BE2C (cell line): ENCODE results near the gene DSP.

ENCODE experiments used
- DNase-seq: peaks from one replicate; pipeline ENCODE4 v3.0.0-alpha.2; 2020
- H3K27me3 ChIP-seq: fragments of 250-450 bp; sonication (Bioruptor Pico); 2 replicates; pipeline ENCODE4 v1.5.1; 2020; ENCODE audit warnings: mild to moderate bottlenecking
- H3K36me3 ChIP-seq: fragments of 250-450 bp; sonication (Bioruptor Pico); 2 replicates; pipeline ENCODE4 v1.5.1; 2020; ENCODE audit warnings: mild to moderate bottlenecking
- H3K4me1 ChIP-seq: fragments of 250-450 bp; sonication (Bioruptor Pico); 2 replicates; pipeline ENCODE4 v1.5.1; 2020
- H3K4me3 ChIP-seq: 2 replicates; pipeline ENCODE4 v1.5.1; 2011; ENCODE audit warnings: low read depth, low read length
- H3K9me3 ChIP-seq: fragments of 250-450 bp; sonication (Bioruptor Pico); 2 replicates; pipeline ENCODE4 v1.5.1; 2020
- CTCF ChIP-seq: IDR thresholded peaks from 2 replicates; pipeline ENCODE4 v1.5.1; 2012; ENCODE audit warnings: mild to moderate bottlenecking, low read depth, low read length

The DSP gene

GRCh38 chr6:7589949-7590917, 48.8 kb downstream of the DSP start, which contains the start of gene SNRNP48:
Gene SNRNP48, plus strand, starts transcription at chr6:7590198. Its CDS starts 60 bp downstream, at chr6:7590258.
- peak; percentile 95 for DNase-seq
- TF ChIP-seq CTCF = no peak
- Histone ChIP-seq H3K9me3 (no peaks in the 10 kb centered on the region), H3K27me3 (no peaks in the 10 kb centered on the region), H3K36me3 (peaks cover 16% of the 10 kb centered on the region), H3K4me3 (peak within 1 kb of the TSS; percentile 82), H3K4me1 (no peaks in the 10 kb centered on the region; the same call in 1 of the 2 replicates)

- DNase-seq = no peak
- Histone ChIP-seq H3K27me3 (no peaks in the 10 kb centered on the region), H3K9me3 (no peaks in the 10 kb centered on the region), H3K36me3 (peaks cover 23% of the 10 kb centered on the region), H3K4me3 (peak overlapping the region; percentile 82), H3K4me1 (no peaks in the 10 kb centered on the region; the same call in 1 of the 2 replicates)
- no peak for TF ChIP-seq CTCF
Measured at GRCh38 chr6:7590918-7591302, 49.4 kb downstream of the DSP start.

GRCh38 chr6:7591770-7592169, 50.3 kb downstream of the DSP start:
- Histone ChIP-seq H3K27me3 (no peaks in the 10 kb centered on the region), H3K4me1 (no peaks in the 10 kb centered on the region; the same call in 1 of the 2 replicates), H3K36me3 (peaks cover 29% of the 10 kb centered on the region), H3K4me3 (no peak overlapping the region), H3K9me3 (no peaks in the 10 kb centered on the region)
- no peak for TF ChIP-seq CTCF
- DNase-seq = no peak

- Histone ChIP-seq H3K27me3 (no peaks in the 10 kb centered on the region), H3K4me3 (no peak overlapping the region), H3K36me3 (peaks cover 40% of the 10 kb centered on the region), H3K9me3 (no peaks in the 10 kb centered on the region), H3K4me1 (no peaks in the 10 kb centered on the region; the same call in 1 of the 2 replicates)
- DNase-seq = no peak
- TF ChIP-seq CTCF = no peak
Measured at GRCh38 chr6:7593229-7593628, 51.8 kb downstream of the DSP start.

GRCh38 chr6:7594579-7595125, 53.2 kb downstream of the DSP start:
- no peaks in the 10 kb centered on the region for H3K27me3 ChIP-seq
- H3K36me3 ChIP-seq = peaks cover 43% of the 10 kb centered on the region
- DNase-seq = no peak
- no peaks in the 10 kb centered on the region; the same call in 1 of the 2 replicates for H3K4me1 ChIP-seq
- H3K9me3 ChIP-seq = no peaks in the 10 kb centered on the region
- H3K4me3 ChIP-seq = no peak overlapping the region
- no peak for TF ChIP-seq CTCF

- DNase-seq = no peak
- H3K4me3 ChIP-seq = no peak overlapping the region
- H3K9me3 ChIP-seq = no peaks in the 10 kb centered on the region
- H3K4me1 ChIP-seq = no peaks in the 10 kb centered on the region
- no peak for TF ChIP-seq CTCF
- H3K36me3 ChIP-seq = peaks cover 75% of the 10 kb centered on the region
- no peaks in the 10 kb centered on the region for H3K27me3 ChIP-seq
Measured at GRCh38 chr6:7604003-7604402, 62.5 kb downstream of the DSP start.
